GM23338 (cell line): ENCODE data around the gene PTP4A1.

Experiments
- EZH2 ChIP-seq: fragments of 200-600 bp; sonication (generic); IDR thresholded peaks from one replicate; pipeline ENCODE4 v1.8.0; 2017; ENCODE audit warnings: antibody characterized with exemption, mild to moderate bottlenecking, low read depth; ENCODE audit not compliant: unreplicated experiment
- POLR2AphosphoS5 ChIP-seq: IDR thresholded peaks from 2 replicates; pipeline ENCODE4 v1.6.1; 2016; ENCODE audit warnings: antibody characterized with exemption, low read depth
- REST ChIP-seq: IDR thresholded peaks from one replicate; pipeline ENCODE4 v1.6.1; 2018; ENCODE audit warnings: antibody characterized with exemption; ENCODE audit not compliant: unreplicated experiment
- TF ChIP-seq, protein P1 (sequence below), 2 experiments: fragments of 200-600 bp in 1 of 2; sonication (generic) in 1 of 2; conservative IDR thresholded peaks; 2 replicates each; pipeline versions ENCODE4 v1.5.1 to v1.6.1; 2016 to 2017; ENCODE audit warnings: antibody characterized with exemption in 2 of 2, low read depth in 2 of 2, mild to moderate bottlenecking in 2 of 2, moderate library complexity in 1 of 2

DNA sequence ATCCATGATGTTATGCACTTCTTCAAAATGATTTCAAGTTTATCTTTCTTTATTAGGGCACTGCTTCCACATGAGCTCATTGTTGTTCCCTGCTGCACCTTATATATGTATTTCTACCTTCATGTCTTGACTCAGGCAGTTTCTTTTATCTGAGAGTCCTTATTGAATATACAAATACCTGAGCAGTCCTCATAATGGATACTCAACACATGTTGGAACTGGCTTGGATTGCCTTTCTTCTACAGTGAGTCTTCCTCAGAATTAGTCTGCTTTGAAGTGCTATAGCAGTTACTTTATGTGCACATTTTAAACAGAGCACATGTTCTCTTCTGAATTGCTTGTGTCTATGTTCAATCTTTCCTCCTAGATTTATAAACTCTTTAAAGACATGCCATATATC is 45.3 kb upstream of the PTP4A1 start:
- TF ChIP-seq, protein P1, sequence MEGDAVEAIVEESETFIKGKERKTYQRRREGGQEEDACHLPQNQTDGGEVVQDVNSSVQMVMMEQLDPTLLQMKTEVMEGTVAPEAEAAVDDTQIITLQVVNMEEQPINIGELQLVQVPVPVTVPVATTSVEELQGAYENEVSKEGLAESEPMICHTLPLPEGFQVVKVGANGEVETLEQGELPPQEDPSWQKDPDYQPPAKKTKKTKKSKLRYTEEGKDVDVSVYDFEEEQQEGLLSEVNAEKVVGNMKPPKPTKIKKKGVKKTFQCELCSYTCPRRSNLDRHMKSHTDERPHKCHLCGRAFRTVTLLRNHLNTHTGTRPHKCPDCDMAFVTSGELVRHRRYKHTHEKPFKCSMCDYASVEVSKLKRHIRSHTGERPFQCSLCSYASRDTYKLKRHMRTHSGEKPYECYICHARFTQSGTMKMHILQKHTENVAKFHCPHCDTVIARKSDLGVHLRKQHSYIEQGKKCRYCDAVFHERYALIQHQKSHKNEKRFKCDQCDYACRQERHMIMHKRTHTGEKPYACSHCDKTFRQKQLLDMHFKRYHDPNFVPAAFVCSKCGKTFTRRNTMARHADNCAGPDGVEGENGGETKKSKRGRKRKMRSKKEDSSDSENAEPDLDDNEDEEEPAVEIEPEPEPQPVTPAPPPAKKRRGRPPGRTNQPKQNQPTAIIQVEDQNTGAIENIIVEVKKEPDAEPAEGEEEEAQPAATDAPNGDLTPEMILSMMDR (conservative IDR thresholded peaks at IDR 0.05; ENCODE audit: low read depth in 2 of 2) = no peak
- no peak for TF ChIP-seq POLR2AphosphoS5
- no peak for TF ChIP-seq EZH2
- no peak for TF ChIP-seq REST
